ENCODE data around the gene GLA. TPM values are rescaled to one million over a fixed set of nuclear protein-coding genes. Genes with fewer than 3 reads are reported as not detected.

The GLA gene
- total RNA-seq, 1 donor from 2014 or later: 39.5 TPM

GRCh38 chrX:101383679-101384205 lies 24.0 kb downstream of the GLA start:
- TF ChIP-seq CTCF (conservative IDR thresholded peaks at IDR 0.05): no peak
- Mint-ChIP-seq H3K27me3 (no peaks in the 10 kb centered on the region), H3K36me3 (no peaks in the 10 kb centered on the region), H3K27ac (no peak overlapping the region), H3K9me3 (no peaks in the 10 kb centered on the region), H3K4me1 (ENCODE audit: unreplicated experiment) (no peaks in the 10 kb centered on the region), H3K4me3 (no peak overlapping the region)
- DNase-seq (ENCODE audit: extremely low spot score, unreplicated experiment): no peak

GRCh38 chrX:101377547-101377946 lies 30.2 kb downstream of the GLA start:
- Mint-ChIP-seq H3K9me3 (no peaks in the 10 kb centered on the region), H3K27me3 (no peaks in the 10 kb centered on the region), H3K4me3 (no peak overlapping the region), H3K4me1 (ENCODE audit: unreplicated experiment) (no peaks in the 10 kb centered on the region), H3K27ac (no peak overlapping the region), H3K36me3 (no peaks in the 10 kb centered on the region)
- DNase-seq (ENCODE audit: extremely low spot score, unreplicated experiment): no peak
- TF ChIP-seq CTCF (conservative IDR thresholded peaks at IDR 0.05): no peak

- no peaks in the 10 kb centered on the region for H3K36me3 Mint-ChIP-seq
- H3K27ac Mint-ChIP-seq: no peak overlapping the region
- no peaks in the 10 kb centered on the region for H3K9me3 Mint-ChIP-seq
- no peaks in the 10 kb centered on the region for H3K4me1 Mint-ChIP-seq (ENCODE audit: unreplicated experiment)
- no peaks in the 10 kb centered on the region for H3K27me3 Mint-ChIP-seq
- H3K4me3 Mint-ChIP-seq: no peak overlapping the region
- TF ChIP-seq CTCF (conservative IDR thresholded peaks at IDR 0.05): no peak
- no peak for DNase-seq (ENCODE audit: extremely low spot score, unreplicated experiment)
Observed at GRCh38 chrX:101370888-101371504, 36.7 kb downstream of the GLA start.

DNA sequence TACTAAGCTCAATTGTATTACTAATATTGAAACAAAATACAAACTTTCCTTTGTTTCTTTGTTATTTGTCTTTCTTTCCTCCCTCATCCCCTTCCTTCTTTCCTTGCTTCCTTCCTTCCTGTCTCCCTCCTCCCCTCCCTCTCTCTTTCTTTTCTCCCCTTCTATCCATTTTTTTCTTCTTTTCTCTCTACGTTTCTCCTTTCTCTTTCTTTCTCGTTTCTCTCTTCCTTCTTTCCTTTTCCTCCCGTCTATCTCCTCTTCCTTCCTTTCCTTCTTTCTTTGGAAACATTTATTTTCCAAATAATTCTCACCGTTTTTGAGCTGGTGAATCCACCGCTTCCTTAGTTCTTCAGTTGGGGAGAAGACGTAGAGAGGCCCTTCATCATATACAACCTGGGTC lies 38.0 kb downstream of the GLA start:
- no peak overlapping the region for H3K27ac Mint-ChIP-seq
- DNase-seq (ENCODE audit: extremely low spot score, unreplicated experiment): no peak
- H3K4me3 Mint-ChIP-seq: no peak overlapping the region
- no peaks in the 10 kb centered on the region for H3K9me3 Mint-ChIP-seq
- H3K4me1 Mint-ChIP-seq (ENCODE audit: unreplicated experiment): no peaks in the 10 kb centered on the region
- no peaks in the 10 kb centered on the region for H3K27me3 Mint-ChIP-seq
- TF ChIP-seq CTCF (conservative IDR thresholded peaks at IDR 0.05): no peak
- H3K36me3 Mint-ChIP-seq: no peaks in the 10 kb centered on the region

DNA sequence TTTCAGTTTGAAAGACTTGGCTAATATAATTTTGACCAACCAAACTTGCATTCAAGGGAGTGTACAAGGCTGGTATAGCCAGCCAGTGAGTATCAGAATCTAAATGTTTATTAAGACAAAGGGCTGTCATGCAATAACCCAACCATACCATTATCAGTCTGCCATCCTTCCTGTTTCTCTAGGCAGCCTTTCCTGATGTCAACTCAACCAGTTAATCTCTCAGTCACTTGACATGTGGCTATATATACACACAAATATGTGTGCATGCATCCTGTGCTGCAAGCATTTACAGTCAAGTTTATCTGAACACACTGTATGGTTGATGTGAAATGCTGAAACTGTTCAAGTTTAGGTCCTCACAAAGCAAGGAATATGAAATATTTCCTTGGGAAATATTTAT lies 38.9 kb downstream of the GLA start:
- no peak for TF ChIP-seq CTCF (conservative IDR thresholded peaks at IDR 0.05)
- H3K27me3 Mint-ChIP-seq: no peaks in the 10 kb centered on the region
- no peak overlapping the region for H3K4me3 Mint-ChIP-seq
- no peak overlapping the region for H3K27ac Mint-ChIP-seq
- H3K4me1 Mint-ChIP-seq (ENCODE audit: unreplicated experiment): no peaks in the 10 kb centered on the region
- no peak for DNase-seq (ENCODE audit: extremely low spot score, unreplicated experiment)
- no peaks in the 10 kb centered on the region for H3K36me3 Mint-ChIP-seq
- H3K9me3 Mint-ChIP-seq: no peaks in the 10 kb centered on the region

Measured in type B pancreatic cell (in vitro differentiated cells).